DND-41 (cell line): ENCODE results near the gene ITPR3.

Source experiments
- ATAC-seq: fragments of 200-7000 bp; cut with Tn5 transposase; 3 replicates; pipeline ENCODE4 v1.9.1; 2021; ENCODE audit warnings: low read depth; ENCODE audit not compliant: insufficient read depth
- DNase-seq: peaks from one replicate; pipeline ENCODE4 v3.0.0-alpha.2; 2020
- H2AFZ ChIP-seq: 2 replicates; pipeline ENCODE4 v1.6.0; 2012; ENCODE audit warnings: low read depth, low read length
- H3K27ac ChIP-seq: 2 replicates; pipeline ENCODE4 v1.5.1; 2012; ENCODE audit warnings: low read length, inconsistent platforms
- H3K27me3 ChIP-seq: fragments of 200-600 bp; sonication (generic); 2 replicates; pipeline ENCODE4 v1.6.0; 2012; ENCODE audit warnings: low read length, mild to moderate bottlenecking, inconsistent platforms; ENCODE audit not compliant: insufficient read depth, poor library complexity
- H3K36me3 ChIP-seq: 2 replicates; pipeline ENCODE4 v1.5.1; 2012; ENCODE audit warnings: low read length, inconsistent platforms; ENCODE audit not compliant: insufficient read depth
- H3K4me1 ChIP-seq: 2 replicates; pipeline ENCODE4 v1.5.1; 2012; ENCODE audit warnings: mild to moderate bottlenecking, low read length; ENCODE audit not compliant: insufficient read depth
- H3K4me2 ChIP-seq: 2 replicates; pipeline ENCODE4 v1.6.0; 2012; ENCODE audit warnings: mild to moderate bottlenecking, moderate library complexity, low read length, inconsistent platforms; ENCODE audit not compliant: insufficient read depth
- H3K4me3 ChIP-seq, 2 experiments: fragments of 200-600 bp in 1 of 2; shearing (Covaris generic) in 1 of 2; 2 replicates each; pipeline ENCODE4 v1.5.1; 2012 to 2016; ENCODE audit warnings: inconsistent platforms in 2 of 2, low read length in 2 of 2, mild to moderate bottlenecking in 2 of 2, low read depth in 1 of 2, moderate library complexity in 1 of 2
- H3K79me2 ChIP-seq: 2 replicates; pipeline ENCODE4 v1.6.0; 2012; ENCODE audit warnings: low read length, inconsistent platforms; ENCODE audit not compliant: insufficient read depth
- H3K9ac ChIP-seq: 2 replicates; pipeline ENCODE4 v1.6.0; 2012; ENCODE audit warnings: low read depth, mild to moderate bottlenecking, inconsistent platforms, low read length, moderate library complexity
- H3K9me3 ChIP-seq: 2 replicates; pipeline ENCODE4 v1.5.1; 2012; ENCODE audit warnings: low read length, moderate library complexity, mild to moderate bottlenecking, inconsistent platforms; ENCODE audit not compliant: insufficient read depth, severe bottlenecking
- H4K20me1 ChIP-seq: 2 replicates; pipeline ENCODE4 v1.6.0; 2012; ENCODE audit warnings: low read length; ENCODE audit not compliant: insufficient read depth
- EZH2 ChIP-seq: IDR thresholded peaks from 3 replicates; pipeline ENCODE4 v1.6.1; 2012; ENCODE audit warnings: borderline replicate concordance, low read depth, mild to moderate bottlenecking, moderate library complexity, low read length, inconsistent platforms; ENCODE audit not compliant: severe bottlenecking
- TF ChIP-seq, protein P1 (sequence below): IDR thresholded peaks from 2 replicates; pipeline ENCODE4 v1.5.1; 2012; ENCODE audit warnings: borderline replicate concordance, low read length, moderate library complexity, mild to moderate bottlenecking; ENCODE audit not compliant: poor library complexity, severe bottlenecking; ENCODE audit errors: extremely low read depth

The ITPR3 gene

DNA sequence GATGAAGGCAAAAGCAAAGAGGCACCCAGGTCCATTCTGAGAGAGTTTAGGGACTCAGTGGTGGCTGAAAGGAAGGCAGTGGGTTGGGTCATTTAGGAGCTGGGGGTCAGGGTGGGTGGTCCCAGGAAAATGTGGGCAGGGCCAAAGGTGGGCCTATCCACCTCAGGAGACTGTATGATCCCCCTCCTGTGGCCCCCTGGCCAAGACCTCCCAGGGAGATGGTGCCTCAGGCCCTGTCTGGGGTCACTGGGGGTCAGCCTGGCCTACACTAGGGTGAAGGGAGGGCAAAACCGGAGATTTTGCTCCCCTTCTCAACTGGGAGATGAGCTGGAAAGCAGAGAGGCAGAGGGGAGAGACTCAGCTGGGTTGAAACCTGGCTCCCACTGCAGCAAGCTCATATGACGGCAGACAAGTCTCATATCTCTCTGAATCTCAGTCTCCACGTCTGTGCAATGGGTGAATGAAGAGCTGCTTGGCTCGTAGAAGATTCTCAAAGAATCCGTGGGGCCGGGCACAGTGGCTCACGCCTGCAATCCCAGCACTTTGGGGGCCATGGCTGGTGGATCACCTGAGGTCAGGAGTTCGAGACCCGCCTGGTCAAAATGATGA, 29.6 kb upstream of the ITPR3 start:
- Histone ChIP-seq H3K9ac (no peak overlapping the region), H3K4me2 (no peak overlapping the region), H3K9me3 (no peaks in the 10 kb centered on the region), H3K4me3 (no peak overlapping the region), H3K4me1 (no peaks in the 10 kb centered on the region), H4K20me1 (no peaks in the 10 kb centered on the region), H3K36me3 (no peaks in the 10 kb centered on the region), H3K27ac (no peak overlapping the region), H2AFZ (no peak overlapping the region), H3K79me2 (no peaks in the 10 kb centered on the region), H3K27me3 (no peaks in the 10 kb centered on the region)
- ATAC-seq, result no peak
- TF ChIP-seq, protein P1, sequence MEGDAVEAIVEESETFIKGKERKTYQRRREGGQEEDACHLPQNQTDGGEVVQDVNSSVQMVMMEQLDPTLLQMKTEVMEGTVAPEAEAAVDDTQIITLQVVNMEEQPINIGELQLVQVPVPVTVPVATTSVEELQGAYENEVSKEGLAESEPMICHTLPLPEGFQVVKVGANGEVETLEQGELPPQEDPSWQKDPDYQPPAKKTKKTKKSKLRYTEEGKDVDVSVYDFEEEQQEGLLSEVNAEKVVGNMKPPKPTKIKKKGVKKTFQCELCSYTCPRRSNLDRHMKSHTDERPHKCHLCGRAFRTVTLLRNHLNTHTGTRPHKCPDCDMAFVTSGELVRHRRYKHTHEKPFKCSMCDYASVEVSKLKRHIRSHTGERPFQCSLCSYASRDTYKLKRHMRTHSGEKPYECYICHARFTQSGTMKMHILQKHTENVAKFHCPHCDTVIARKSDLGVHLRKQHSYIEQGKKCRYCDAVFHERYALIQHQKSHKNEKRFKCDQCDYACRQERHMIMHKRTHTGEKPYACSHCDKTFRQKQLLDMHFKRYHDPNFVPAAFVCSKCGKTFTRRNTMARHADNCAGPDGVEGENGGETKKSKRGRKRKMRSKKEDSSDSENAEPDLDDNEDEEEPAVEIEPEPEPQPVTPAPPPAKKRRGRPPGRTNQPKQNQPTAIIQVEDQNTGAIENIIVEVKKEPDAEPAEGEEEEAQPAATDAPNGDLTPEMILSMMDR, result no peak
- no peak for TF ChIP-seq EZH2
- no peak for DNase-seq

DNA sequence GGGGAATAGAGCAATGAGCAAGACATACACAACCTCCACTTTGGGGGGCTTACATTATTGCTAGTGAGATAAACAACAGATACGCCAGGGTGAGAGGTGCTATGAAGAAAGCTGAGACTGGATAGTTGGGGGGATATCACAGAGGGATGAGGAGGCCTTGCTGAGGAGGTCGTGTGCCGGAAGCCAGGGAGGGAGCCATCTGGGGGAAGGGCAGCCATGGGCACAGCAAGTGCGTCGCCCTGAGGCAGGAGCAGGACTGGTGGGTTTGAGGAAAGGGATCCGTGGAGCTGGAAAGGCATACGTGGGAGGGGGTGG, 28.9 kb upstream of the ITPR3 start:
- Histone ChIP-seq H3K4me2 (no peak overlapping the region), H2AFZ (no peak overlapping the region), H3K4me1 (no peaks in the 10 kb centered on the region)

DNA sequence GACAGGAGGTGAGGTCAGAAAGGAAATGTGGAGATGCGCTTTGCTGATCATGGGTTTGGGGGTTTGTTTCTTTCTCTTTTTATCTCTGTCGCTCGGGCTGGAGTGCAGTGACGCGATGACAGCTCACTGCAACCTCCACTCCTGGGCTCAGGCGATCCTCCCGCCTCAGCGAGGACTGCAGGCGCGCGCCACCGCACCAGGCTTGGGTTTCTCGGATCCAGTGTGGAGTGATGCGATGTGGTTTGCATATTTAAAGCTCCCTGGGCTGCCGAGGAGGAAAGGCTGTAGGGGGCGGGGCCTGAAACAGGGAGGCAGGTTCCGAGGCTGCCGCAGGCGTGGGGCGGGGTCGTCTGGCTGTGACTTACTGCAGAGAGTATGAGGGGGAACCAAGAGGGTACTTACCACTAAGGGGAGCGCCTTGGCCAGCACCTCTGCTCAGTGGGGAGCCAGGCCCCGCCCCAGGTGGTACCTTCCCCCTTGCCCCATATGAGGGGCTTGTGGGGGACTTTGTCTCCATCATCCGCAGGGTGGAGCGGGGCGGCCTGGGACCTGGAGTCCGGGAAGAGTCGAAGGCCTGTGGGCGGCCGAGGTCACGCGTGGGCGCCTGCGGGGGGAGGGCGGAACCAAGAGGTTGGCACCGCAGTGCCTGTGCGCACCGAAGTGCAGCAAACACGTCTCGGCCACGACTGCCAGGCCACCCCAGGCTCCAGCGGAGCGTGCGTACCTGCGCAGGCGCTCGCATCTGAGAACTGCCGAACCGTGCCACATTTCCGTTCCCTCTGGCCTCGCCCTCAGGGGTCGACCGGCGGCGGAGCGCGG, 28.3 kb upstream of the ITPR3 start:
- no peaks in the 10 kb centered on the region for H3K27me3 ChIP-seq
- ATAC-seq (no peak), DNase-seq (no peak)
- H2AFZ ChIP-seq, result no peak overlapping the region
- no peak overlapping the region for H3K9ac ChIP-seq
- H3K79me2 ChIP-seq, result no peaks in the 10 kb centered on the region
- TF ChIP-seq, protein P1, result no peak
- TF ChIP-seq EZH2, result no peak
- H3K4me3 ChIP-seq, result no peak overlapping the region
- H3K4me2 ChIP-seq, result no peak overlapping the region
- H3K36me3 ChIP-seq, result no peaks in the 10 kb centered on the region
- no peak overlapping the region for H3K27ac ChIP-seq
- H3K9me3 ChIP-seq, result no peaks in the 10 kb centered on the region
- H3K4me1 ChIP-seq, result no peaks in the 10 kb centered on the region
- no peaks in the 10 kb centered on the region for H4K20me1 ChIP-seq

More for the DNA sequence above, 28.9 kb upstream of the ITPR3 start:
- Histone ChIP-seq H3K27me3 (no peaks in the 10 kb centered on the region), H4K20me1 (no peaks in the 10 kb centered on the region), H3K79me2 (no peaks in the 10 kb centered on the region), H3K27ac (no peak overlapping the region), H3K4me3 (no peak overlapping the region), H3K9ac (no peak overlapping the region), H3K36me3 (no peaks in the 10 kb centered on the region), H3K9me3 (no peaks in the 10 kb centered on the region)
- DNase-seq, result no peak
- no peak for ATAC-seq
- no peak for TF ChIP-seq EZH2
- TF ChIP-seq, protein P1, result no peak
